PFSK-1 (cell line): ENCODE results near the gene RAD54L.

Experiments used
- POLR2AphosphoS5 ChIP-seq: IDR thresholded peaks from 2 replicates; pipeline ENCODE4 v1.6.1; 2012; ENCODE audit warnings: low read depth, mild to moderate bottlenecking, control low read depth, low read length, moderate library complexity
- SIN3A ChIP-seq: IDR thresholded peaks from 2 replicates; pipeline ENCODE4 v1.6.1; 2012; ENCODE audit warnings: mild to moderate bottlenecking, low read length, moderate library complexity, borderline replicate concordance; ENCODE audit not compliant: insufficient read depth
- TAF1 ChIP-seq: IDR thresholded peaks from 2 replicates; pipeline ENCODE4 v1.6.1; 2012; ENCODE audit warnings: low read length, control low read depth, borderline replicate concordance; ENCODE audit not compliant: insufficient read depth

DNA sequence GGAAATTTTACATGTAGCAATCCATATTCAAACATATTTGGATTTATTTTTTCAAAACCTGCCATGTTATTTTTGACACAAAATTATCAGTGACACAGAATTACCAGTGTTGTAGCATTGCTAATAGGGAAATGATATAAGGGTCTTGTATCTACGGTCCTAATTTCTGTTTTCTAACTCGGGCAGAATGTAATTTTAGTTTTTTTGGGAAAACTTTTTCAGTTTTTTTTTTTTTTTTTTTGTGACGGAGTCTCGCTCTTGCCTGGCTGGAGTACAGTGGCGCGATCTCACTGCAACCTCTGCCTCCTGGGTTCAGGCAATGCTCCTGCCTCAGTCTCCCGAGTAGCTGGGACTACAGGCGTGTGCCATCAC, 58.6 kb downstream of the RAD54L start:
- no peak for TF ChIP-seq TAF1
- TF ChIP-seq POLR2AphosphoS5 = no peak
- TF ChIP-seq SIN3A = no peak
